ENCODE measurements around the gene LSAMP.

LSAMP gene

GRCh38 chr3:115814006-115814405 is 631.3 kb downstream of the LSAMP start:
- no peak for TF ChIP-seq CTCF (conservative IDR thresholded peaks at IDR 0.05; ENCODE audit: control insufficient read depth, insufficient read depth, low read depth, low read length)
- H3K4me3 ChIP-seq (ENCODE audit: control insufficient read depth, low read depth, low read length), result no peak overlapping the region
- DNase-seq (ENCODE audit: low read depth), result no peak

- no peak overlapping the region for H3K4me3 ChIP-seq (ENCODE audit: control insufficient read depth, low read depth, low read length)
- no peak for TF ChIP-seq CTCF (conservative IDR thresholded peaks at IDR 0.05; ENCODE audit: control insufficient read depth, insufficient read depth, low read depth, low read length)
- DNase-seq (ENCODE audit: low read depth), result no peak
Observed at GRCh38 chr3:115808816-115809215, 636.5 kb downstream of the LSAMP start.

- no peak for TF ChIP-seq CTCF (conservative IDR thresholded peaks at IDR 0.05; ENCODE audit: control insufficient read depth, insufficient read depth, low read depth, low read length)
Observed at GRCh38 chr3:115808244-115808643, 637.0 kb downstream of the LSAMP start.

GRCh38 chr3:115806501-115806900 is 638.8 kb downstream of the LSAMP start:
- no peak overlapping the region for H3K4me3 ChIP-seq (ENCODE audit: control insufficient read depth, low read depth, low read length)
- no peak for TF ChIP-seq CTCF (conservative IDR thresholded peaks at IDR 0.05; ENCODE audit: control insufficient read depth, insufficient read depth, low read depth, low read length)
- DNase-seq (ENCODE audit: low read depth), result peak; percentile 35

More at GRCh38 chr3:115808244-115808643, 637.0 kb downstream of the LSAMP start:
- no peak for DNase-seq (ENCODE audit: low read depth)
- H3K4me3 ChIP-seq (ENCODE audit: control insufficient read depth, low read depth, low read length), result no peak overlapping the region

- H3K4me3 ChIP-seq (ENCODE audit: control insufficient read depth, low read depth, low read length), result no peak overlapping the region
- no peak for DNase-seq (ENCODE audit: low read depth)
- TF ChIP-seq CTCF (conservative IDR thresholded peaks at IDR 0.05; ENCODE audit: control insufficient read depth, insufficient read depth, low read depth, low read length), result no peak
Observed at GRCh38 chr3:115805520-115805919, 639.8 kb downstream of the LSAMP start.

- TF ChIP-seq CTCF (conservative IDR thresholded peaks at IDR 0.05; ENCODE audit: control insufficient read depth, insufficient read depth, low read depth, low read length), result no peak
- DNase-seq (ENCODE audit: low read depth), result peak; percentile 95
- no peak overlapping the region for H3K4me3 ChIP-seq (ENCODE audit: control insufficient read depth, low read depth, low read length)
Observed at GRCh38 chr3:115804713-115805119, 640.6 kb downstream of the LSAMP start.

GRCh38 chr3:115804200-115804599 is 641.1 kb downstream of the LSAMP start:
- H3K4me3 ChIP-seq (ENCODE audit: control insufficient read depth, low read depth, low read length), result no peak overlapping the region
- no peak for DNase-seq (ENCODE audit: low read depth)
- no peak for TF ChIP-seq CTCF (conservative IDR thresholded peaks at IDR 0.05; ENCODE audit: control insufficient read depth, insufficient read depth, low read depth, low read length)
